HG03095 (cell line): ENCODE data around the gene C2orf74.
"Not testable (repeated sequence)": the region's sequence is repeated elsewhere in the genome, so short reads cannot be mapped to it uniquely, and the experiment has no call there.

Source experiments
- ATAC-seq: cut with Tn5 transposase; IDR thresholded peaks from one replicate; pipeline ENCODE4 v1.9.1; 2021; ENCODE audit warnings: moderate library complexity; ENCODE audit not compliant: unreplicated experiment

Gene C2orf74

DNA sequence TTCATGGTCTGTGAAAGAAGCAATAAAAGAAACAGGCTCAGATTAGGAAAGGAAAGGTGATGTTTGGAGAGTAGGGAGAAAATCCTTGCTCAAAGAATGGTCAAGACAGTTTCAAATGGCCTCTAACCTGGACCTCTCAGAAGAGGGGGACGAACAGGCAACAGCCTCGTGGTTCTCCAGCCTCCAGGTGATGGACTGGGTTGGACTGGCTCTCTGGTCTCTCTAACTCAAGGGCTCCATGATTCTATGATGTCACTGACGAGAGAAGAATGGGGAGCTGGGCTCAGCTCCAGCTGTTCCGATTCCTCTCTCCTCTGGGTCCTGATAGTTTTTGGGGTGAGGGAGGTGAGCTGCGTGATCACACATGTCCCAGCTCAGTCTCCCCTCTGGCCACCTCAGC, at the start of gene C2orf74:
Gene C2orf74, plus strand, starts transcription at position 301 of the 400 bp plus-strand sequence. CDS start 327 bp downstream, outside the sequence.
- no peak for ATAC-seq

DNA sequence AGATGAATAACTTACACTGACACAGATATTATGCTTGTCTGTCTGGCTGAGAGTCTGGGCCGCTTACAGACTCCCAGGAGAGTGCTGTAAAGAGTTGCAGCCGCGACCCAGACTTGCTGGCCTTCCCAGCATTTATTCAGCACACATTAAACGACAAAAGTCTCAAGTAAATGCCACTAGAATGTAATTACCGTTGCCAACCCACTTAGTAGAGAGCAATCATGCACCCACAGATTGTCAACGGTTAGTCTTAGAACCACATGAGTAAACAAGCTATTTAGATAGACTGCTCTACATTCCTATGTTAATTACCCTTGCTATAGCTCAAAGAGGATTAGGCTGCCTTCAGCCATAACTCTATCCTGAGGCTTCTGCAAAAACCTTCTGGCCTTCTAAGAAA, 47.8 kb upstream of the C2orf74 start:
- ATAC-seq: no peak

DNA sequence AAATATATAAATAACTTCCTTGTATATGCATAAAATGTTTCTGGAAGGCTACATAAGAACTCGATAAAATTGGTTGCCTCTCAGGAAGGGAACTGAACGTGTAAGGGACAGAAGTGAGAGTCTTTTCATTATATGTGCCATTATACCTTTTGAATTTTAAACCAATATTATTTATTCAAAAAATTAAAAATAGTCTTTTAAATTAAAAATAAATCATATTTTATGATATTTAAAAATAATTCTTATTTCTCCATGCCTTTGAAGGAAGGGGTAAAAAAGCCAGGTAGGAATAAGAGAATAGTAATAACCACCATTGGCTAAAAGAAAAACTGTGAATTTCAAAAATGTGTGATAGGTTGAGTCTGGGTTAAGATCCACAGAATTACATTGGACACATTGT, 45.7 kb upstream of the C2orf74 start:
- ATAC-seq: no peak

DNA sequence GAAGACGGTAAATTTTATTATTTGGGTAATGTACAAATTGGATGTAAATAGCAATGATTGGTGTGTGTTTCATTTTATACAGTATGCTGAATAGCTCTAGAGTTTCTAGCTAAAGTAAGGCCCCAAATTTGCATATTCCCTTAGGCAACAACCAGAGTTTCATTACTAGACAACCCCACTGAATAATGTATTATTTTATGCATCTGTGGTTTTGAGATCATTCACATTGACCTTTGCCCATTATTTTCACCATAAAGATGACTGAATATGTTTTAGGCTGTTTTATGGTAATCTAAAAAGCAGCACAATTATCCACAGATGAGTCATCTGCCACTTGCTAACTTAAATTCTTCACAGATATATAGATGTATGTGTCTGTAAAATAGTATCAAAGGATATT, 44.5 kb upstream of the C2orf74 start:
- no peak for ATAC-seq

DNA sequence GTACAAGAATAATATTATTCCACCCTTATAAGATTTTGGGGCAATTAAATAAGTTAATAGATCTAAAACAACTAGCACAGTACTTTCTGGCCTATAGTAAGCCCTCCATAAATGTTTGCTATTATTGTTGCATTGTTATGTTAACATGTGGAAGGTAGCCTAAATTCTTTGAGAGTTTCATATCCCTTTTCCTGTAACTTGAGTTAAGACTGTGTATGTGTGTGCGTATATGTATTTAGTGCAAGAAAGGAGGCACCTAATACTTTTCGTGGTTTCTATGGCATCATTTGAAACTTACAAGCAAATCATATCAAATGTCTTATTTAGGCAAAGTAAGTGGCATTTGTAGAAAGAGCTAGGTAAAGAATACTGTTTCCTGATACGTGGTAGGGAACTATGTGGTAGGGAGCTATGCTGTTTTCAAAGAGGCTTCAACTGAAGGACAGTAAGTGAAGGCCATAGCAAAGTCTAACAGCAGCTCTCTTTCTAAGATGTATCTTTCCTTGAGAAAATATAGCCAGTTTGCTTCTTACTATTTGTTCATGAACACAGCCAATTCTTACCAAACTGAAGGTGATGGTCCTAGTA, 36.8 kb upstream of the C2orf74 start:
- no peak for ATAC-seq

DNA sequence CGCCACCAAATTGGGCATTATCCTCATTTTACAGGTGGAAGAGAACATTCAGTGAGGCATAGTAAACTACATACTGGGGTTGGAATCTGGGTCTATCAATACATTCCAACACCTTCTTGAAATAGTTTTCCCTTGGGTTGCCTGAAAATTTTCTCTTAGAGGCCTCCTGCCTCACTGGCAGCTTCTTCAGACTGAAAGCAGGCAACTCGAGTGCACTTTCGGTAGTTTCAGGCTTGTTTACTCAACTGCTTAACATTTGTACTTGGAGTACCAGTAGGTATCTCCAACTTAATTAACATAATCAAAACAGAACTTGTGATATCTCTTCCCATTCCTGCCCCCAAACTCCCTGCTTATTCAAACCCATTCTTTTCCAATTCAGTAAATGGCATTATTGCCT, 36.2 kb upstream of the C2orf74 start:
- ATAC-seq: no peak

DNA sequence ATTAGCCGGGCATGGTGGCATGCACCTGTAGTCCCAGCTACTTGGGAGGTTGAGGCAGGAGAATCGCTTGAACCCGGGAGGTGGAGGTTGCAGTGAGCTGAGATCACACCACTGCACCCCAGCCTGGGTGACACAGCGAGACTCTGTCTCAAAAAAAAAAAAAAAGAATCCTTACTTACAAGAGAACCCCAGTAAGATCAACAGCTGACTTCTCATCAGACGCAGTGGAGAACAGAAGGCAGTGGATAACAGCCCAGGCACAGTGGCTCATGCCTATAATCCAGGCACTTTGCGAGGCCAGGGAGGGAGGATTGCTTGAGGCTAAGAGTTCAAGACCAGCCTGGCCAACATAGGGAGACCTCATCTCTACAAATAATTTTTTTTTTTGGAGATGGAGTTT, 33.9 kb upstream of the C2orf74 start:
- ATAC-seq: not testable (repeated sequence)

DNA sequence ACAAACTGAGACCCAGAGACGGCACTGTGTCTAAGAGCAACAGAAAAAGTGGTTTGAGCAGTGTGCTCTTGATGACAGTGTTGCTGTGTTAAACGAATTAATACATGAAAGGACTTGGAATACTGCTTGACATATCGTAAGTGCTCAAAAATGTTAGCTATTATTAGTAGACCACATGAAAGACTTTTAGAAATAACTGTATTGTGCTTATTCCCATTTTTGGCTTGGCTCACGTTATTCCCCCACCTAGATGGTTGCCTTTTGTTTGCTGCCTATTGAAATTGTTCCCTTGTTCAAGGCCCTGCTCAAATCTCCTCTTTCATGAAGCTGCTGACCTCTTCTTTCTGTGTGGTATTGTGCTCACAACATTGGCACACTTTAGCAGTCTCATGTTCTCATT, 27.8 kb upstream of the C2orf74 start:
- no peak for ATAC-seq

DNA sequence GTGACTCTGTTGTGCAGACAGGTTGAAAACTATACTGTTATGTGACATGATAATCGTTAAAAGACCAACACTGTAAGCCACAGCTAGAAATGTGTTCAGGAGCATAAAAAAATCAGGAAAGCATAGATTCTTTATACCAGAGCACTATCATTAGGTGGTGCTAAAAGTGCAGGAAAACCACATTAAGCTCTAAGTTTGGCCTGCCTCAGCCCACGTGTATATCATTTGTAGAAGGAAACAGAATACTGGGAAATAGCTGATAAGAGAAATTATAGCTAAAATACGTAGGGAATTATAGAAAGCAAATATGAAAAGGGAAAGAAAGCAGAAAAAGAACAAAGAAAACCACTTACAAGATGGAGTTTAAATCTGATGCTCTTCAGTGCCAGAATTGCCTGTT, 26.5 kb upstream of the C2orf74 start:
- no peak for ATAC-seq

DNA sequence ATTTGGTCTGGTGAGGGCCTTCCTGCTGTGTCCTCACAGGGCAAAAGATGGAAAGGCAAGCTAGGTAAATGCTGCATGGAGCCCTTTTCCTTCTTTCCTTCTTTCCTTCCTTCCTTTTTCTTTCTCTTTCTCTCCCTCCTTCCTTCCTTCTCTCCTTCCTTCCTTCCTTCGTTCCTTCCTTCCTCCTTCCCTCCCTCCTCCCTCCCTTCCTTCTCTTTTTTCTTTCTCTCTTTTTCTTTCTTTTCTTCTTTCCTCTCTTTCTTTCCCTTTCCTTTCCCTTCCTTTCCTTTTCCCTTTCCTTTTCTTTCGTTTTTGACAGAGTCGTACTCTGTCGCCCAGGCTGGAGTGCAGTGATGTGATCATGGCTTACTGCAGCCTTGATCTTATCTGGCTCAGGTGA, 23.1 kb upstream of the C2orf74 start:
- no peak for ATAC-seq

DNA sequence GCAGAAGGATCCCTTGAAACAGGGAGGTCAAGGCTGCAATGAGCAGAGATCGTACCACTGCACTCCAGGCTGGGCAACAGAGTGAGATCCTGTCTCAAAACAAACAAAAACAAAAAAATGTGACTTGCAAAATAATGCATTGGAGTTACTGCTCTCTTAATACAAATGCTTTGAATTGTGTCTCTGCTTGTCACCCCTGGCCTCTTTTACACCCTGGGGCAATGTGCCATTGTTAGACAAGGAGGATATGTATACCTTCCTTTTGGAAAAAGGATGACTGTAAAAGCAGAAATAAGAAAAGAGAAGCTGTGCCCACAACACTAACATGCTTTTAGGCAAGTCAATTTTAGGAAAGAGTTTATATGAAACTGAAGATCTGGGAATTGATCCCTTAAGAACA, 20.8 kb upstream of the C2orf74 start:
- ATAC-seq: no peak

DNA sequence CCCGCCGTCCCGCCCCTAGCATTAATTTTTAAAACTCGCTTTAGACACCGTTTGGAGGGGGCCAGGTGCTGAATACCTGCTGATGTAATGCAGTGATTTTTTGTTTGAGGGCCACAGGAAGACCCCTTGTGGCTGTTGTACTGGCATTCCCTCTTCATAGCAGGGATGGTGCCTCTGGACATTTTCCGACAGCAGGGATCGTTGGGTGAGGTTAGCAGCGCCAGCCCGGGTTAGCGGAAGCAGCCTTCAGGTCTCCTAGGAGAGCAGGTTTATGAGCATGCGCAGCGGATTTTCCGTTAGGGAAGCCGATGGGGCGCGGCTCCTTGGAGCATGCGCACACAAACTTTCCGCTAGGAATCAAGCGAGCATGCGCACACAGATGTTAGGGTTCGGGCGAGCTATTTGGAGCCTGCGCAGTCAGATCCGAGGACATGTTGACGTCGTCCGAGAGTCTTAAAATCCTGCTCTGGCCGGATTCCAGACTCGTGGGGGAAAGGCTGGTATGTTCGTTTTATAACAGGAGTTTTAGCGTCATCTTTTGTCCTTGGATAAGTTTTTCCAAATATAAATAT, 17.2 kb upstream of the C2orf74 start:
- ATAC-seq: peak; percentile 84

DNA sequence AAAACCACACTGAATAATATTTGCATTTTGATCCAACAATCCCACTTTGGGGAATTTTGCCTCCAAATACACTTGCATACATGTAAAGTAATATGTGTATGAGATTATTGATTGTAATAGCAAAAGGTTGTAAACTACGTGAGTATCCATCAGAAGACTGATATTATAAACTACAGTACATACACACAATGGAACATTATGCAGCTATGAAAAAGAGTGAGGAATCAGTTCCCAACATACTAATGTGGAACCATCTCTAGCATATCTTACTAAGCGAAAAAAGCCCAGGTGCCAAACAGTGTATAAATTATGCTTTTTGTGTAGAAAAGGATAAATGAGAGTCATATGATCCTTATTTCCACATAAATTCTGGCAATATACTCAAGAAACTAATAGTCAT, 16.0 kb upstream of the C2orf74 start:
- no peak for ATAC-seq

DNA sequence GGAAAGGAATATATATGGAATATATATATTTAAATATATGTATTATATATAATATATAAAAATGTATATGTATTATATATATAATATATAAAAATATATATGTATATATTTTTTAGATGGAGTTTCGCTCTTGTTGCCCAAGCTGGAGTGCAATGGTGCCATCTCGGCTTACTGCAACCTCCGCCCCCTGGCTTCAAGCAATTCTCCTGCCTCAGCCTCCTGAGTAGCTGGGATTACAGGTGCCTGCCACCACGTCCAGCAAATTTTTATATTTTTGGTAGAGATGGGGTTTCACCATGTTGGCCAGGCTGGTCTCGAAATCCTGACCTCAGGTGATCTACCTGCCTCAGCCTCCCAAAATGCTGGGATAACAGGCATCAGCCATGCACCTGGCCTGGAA, 13.9 kb upstream of the C2orf74 start:
- ATAC-seq: not testable (repeated sequence)

DNA sequence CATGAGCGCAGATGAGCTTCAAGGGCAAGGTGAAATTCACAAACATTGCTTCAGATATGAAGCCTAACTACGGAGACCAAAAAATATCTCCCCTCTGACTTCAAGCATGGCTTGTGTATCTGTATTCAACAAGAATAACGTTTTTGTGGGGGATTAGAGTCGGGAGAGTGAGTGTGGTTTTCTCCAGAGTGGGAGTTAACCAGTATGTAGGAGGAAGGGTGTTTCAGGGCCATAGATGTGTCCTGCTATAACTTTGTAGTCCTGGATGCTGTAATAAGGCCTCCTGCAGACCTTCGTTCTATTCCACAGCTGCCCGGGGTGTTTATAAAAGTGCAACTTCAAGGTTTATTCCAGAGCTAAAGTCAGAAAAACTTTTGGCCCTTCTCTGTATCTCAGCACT, 12.9 kb upstream of the C2orf74 start:
- no peak for ATAC-seq

DNA sequence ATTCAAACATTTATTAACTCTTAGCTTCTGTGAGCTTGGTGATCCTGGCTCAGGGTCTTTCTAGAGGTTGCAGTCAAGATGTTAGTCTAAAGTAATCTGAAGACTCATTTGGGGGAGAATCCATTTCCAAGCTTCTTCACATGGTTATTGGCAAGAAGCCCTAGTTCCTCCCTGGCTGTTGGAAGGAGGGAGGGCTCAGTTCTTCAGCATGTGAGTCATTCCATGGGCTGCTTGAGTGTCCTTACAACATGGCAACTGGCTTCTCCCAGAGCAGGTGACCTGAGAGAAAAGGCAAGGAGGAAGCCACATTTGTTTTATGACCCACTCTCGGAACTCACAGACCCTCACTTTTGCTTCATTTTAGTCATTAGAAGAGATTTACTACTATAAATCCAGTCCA, 10.6 kb upstream of the C2orf74 start:
- ATAC-seq: no peak

DNA sequence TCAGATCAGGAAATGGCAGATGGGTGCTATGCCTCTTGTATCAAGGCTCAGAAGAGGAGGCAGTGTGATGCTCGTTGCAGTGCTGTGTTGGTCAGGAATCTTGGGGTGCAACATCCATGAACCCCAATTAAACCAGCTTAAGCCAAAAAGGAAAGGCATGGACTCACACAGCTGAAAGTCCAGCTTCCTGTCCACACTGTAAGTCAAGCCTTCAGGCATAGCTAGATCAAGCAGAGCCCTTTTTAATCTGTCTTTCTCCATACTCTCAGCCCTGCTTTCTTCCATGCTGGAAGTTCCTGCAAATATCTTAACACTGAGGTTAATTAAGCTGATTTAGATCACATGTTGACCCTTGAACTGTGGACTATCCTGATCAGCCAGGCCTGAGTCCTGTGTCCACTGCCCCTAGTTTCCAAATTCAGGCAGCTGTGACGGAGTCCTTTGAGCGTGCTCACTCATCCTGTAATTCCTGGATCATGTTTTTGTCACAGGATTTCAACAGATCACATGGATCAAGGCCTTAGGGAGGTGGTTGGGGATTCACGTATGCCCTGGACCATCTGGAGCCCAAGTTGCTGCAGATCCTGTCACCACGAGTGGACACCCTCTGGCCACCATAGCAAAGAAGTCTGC, 4.5 kb upstream of the C2orf74 start:
- no peak for ATAC-seq

DNA sequence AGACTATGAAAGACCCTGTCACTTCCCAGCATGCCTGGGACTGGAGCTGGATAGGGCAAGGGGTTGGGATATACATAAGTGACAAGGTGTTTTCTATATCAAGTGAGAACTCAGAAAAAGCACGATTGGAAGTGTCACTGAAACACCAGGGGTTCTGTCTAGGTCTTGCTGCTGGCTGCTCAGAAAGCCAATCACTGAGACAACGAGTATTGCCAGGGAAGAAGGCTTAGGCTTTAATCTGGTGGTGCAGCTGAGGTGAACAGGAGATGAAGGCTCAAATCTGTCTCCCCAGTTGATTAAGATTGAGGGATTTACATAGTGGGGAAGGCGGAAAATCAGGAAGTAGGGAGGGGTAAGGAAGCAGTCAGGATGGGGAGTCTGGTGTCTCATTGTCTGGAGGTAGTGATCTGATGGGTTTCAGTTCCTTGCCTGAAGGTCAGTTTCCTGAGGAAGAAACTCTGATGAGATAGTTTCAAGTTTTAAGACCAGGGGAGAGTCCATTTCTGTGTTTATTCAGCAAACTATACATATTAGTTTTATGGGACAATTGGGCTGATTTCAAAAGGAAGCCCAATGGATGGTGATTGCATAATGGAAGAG, 3.5 kb upstream of the C2orf74 start:
- no peak for ATAC-seq

DNA sequence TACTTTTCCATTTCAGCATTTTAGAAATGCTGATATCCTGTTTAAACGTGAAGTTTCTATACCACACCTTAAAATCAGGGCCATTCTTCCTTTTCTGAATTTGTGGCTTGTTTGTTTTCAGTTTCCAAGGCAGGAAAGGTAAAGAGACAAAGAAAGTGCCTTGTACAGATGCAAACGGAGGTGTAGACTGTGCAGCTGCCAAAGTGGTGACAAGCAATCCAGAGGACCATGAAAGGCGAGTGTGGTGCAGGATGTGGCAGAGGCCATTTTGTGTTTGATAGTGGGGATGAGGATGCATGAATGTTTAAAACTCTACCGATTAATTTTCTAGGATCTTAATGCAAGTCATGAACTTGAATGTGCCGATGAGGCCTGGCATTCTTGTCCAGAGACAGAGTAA, 733 bp downstream of the C2orf74 start:
- ATAC-seq: no peak

DNA sequence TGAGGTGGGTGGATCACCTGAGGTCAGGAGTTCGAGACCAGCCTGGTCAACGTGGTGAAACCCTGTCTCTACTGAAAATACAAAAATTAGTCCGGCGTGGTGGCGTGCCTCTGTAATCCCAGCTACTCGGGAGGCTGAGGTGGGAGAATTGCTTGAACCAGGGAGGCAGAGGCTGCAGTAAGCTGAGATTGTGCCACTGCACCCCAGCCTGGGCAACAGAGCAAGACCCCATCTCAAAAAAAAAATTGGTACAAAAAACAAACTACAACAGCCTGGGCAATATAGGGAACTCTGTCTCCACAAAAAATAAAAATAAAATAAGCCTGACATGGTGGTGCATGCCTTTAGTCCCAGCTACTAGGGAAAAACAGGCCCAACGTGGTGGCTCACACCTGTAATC, 3.1 kb downstream of the C2orf74 start:
- not testable (repeated sequence) for ATAC-seq

DNA sequence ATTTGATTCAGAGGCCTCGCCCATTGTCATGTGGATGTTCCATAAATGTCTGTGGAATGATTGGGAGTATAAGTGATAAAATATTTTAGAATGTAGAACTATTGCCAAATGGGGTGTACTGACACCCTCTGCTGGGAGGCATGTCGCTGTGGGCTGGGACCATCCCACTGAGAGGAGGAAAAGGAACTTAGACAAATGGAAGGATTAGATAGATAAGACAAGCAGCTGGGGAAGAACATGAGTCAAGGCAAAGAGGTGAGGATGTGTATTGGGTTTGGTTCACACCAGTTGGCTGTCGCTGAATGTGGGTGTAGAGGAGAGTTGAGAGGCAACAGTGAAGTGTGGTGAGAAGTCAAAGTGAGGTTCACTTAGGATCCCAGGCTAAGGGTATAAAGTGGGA, 4.0 kb downstream of the C2orf74 start:
- ATAC-seq: no peak

DNA sequence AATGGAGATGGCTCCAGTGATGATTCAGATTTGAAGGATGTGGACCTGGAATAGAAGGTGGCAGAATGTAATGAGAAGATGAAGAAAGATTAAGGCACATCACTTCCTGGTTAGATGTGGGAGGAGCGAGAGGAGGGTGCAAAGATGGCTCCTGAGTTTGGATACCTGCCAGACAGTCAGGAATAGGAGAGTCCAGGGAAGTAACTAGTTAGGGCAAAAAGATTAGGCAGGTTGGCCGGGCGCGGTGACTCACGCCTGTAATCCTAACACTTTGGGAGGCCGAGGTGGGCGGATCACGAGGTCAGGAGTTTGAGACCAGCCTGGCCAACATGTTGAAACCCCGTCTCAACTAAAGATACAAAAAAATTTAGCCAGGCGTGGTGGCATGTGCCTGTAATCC, 5.6 kb downstream of the C2orf74 start:
- no peak for ATAC-seq
